HepG2 (cell line): Measurements from ENCODE around the gene GPS1. TPM values are rescaled to one million over a fixed set of nuclear protein-coding genes. Genes with fewer than 3 reads are reported as not detected.

ENCODE experiments used
- ATAC-seq: fragments of 200-7000 bp; cut with Tn5 transposase; 3 replicates; pipeline ENCODE4 v1.9.1; 2020; ENCODE audit warnings: mild to moderate bottlenecking, moderate library complexity
- BruUV-seq: library from RNA; stranded (reverse); fragments of 400-500 nt; replicated peaks from 2 replicates; lab custom pipeline; 2021; lab: Mats Ljungman, UMichigan
- CTCF ChIA-PET: fragments of 300-600 bp; formaldehyde crosslinking; extraction: SDS; loops from one replicate; lab custom pipeline; 2021; ENCODE audit warnings: low total read pairs, inconsistent platforms, low intra/inter-chr PET ratio; lab: Yijun Ruan, JAX
- POLR2A ChIA-PET: fragments of 350-600 bp; sonication (Branson Sonifier 250); formaldehyde crosslinking; loops from one replicate; lab custom pipeline; 2020; ENCODE audit warnings: antibody characterized with exemption, inconsistent platforms; lab: Yijun Ruan, JAX
- DNase-seq: peaks from one replicate; pipeline ENCODE4 v3.0.0-alpha.2; 2015; ENCODE audit warnings: low spot score
- FAIRE-seq: peaks from 3 replicates; lab custom pipeline; 2011; peaks lifted over from hg19 to GRCh38; lab: Jason Lieb, UNC
- H2AFZ ChIP-seq: one replicate; pipeline ENCODE4 v1.6.1; 2011; ENCODE audit warnings: low read length, inconsistent platforms
- H3K27ac ChIP-seq: fragments of 300-600 bp; 3 replicates; pipeline ENCODE4 v1.8.0; 2011; ENCODE audit warnings: mixed run types, mild to moderate bottlenecking, mixed read lengths, low read length, inconsistent platforms; ENCODE audit not compliant: insufficient read depth; ENCODE audit errors: extremely low read length
- H3K27me3 ChIP-seq, 2 experiments: fragments of 200-600 bp in 1 of 2; 2 replicates in 1 of 2; 3 replicates in 1 of 2; pipeline versions ENCODE4 v1.6.0 to v1.8.0; 2011; ENCODE audit warnings: low read length in 2 of 2, mild to moderate bottlenecking in 2 of 2, moderate library complexity in 2 of 2, inconsistent platforms in 1 of 2; ENCODE audit not compliant: insufficient read depth in 2 of 2, control insufficient read depth in 1 of 2
- H3K36me3 ChIP-seq, 2 experiments: fragments of 200-600 bp in 1 of 2; replicated peaks in 1 of 2; 2 replicates in 1 of 2; 3 replicates in 1 of 2; pipeline versions ENCODE4 v1.5.1 to v1.8.0; 2011; ENCODE audit warnings: low read length in 2 of 2, inconsistent platforms in 1 of 2; ENCODE audit not compliant: insufficient read depth in 2 of 2, control insufficient read depth in 1 of 2
- H3K4me1 ChIP-seq: 2 replicates; pipeline ENCODE4 v1.5.1; 2012; ENCODE audit warnings: low read length, inconsistent platforms; ENCODE audit not compliant: insufficient read depth
- H3K4me2 ChIP-seq: 2 replicates; pipeline ENCODE4 v1.6.0; 2011; ENCODE audit warnings: low read depth, low read length, inconsistent platforms
- H3K4me3 ChIP-seq, 3 experiments: fragments of 200-600 bp in 1 of 3; sonication (generic), shearing (Covaris generic) in 1 of 3; replicated peaks in 1 of 3; 2 replicates each; pipeline ENCODE4 v1.5.1; 2011 to 2016; ENCODE audit warnings: low read length in 3 of 3, inconsistent platforms in 2 of 3, low read depth in 2 of 3, mild to moderate bottlenecking in 2 of 3, control low read depth in 1 of 3, mixed read lengths in 1 of 3; ENCODE audit not compliant: insufficient read depth in 1 of 3
- H3K79me2 ChIP-seq: one replicate; pipeline ENCODE4 v1.6.1; 2011; ENCODE audit warnings: low read length, inconsistent platforms; ENCODE audit not compliant: insufficient read depth
- H3K9ac ChIP-seq: 2 replicates; pipeline ENCODE4 v1.6.0; 2011; ENCODE audit warnings: mild to moderate bottlenecking, low read depth, low read length, inconsistent platforms; ENCODE audit not compliant: insufficient read depth
- H3K9me3 ChIP-seq: 2 replicates; pipeline ENCODE4 v1.5.1; 2012; ENCODE audit warnings: mild to moderate bottlenecking, low read length
- H4K20me1 ChIP-seq: 2 replicates; pipeline ENCODE4 v1.6.0; 2011; ENCODE audit warnings: inconsistent platforms, mild to moderate bottlenecking, low read length, moderate library complexity; ENCODE audit not compliant: insufficient read depth
- AGO1 ChIP-seq: fragments of 200-400 bp; formaldehyde crosslinking; IDR thresholded peaks from 2 replicates; pipeline ENCODE4 v1.6.1; 2017; ENCODE audit warnings: mild to moderate bottlenecking, low read depth, low read length, moderate library complexity; ENCODE audit not compliant: poor library complexity, severe bottlenecking
- AGO2 ChIP-seq: fragments of 200-400 bp; formaldehyde crosslinking; optimal IDR thresholded peaks from 2 replicates; pipeline ENCODE3; 2017; ENCODE audit warnings: mild to moderate bottlenecking, low read depth, low read length, moderate library complexity
- CBX5 ChIP-seq: sonication (generic); formaldehyde crosslinking; IDR thresholded peaks from 2 replicates; pipeline ENCODE4 v1.4.0; 2020; ENCODE audit warnings: missing genetic modification reagents, borderline replicate concordance
- GATA4 ChIP-seq: sonication (generic); IDR thresholded peaks from 2 replicates; pipeline ENCODE4 v1.6.1; 2016; ENCODE audit warnings: antibody characterized with exemption, low read depth, borderline replicate concordance
- GLI4 ChIP-seq: sonication (generic); formaldehyde crosslinking; IDR thresholded peaks from 2 replicates; pipeline ENCODE4 v1.5.1; 2020; ENCODE audit warnings: missing genetic modification reagents, mild to moderate bottlenecking, moderate library complexity, borderline replicate concordance
- HNRNPH1 ChIP-seq: fragments of 200-400 bp; formaldehyde crosslinking; optimal IDR thresholded peaks from 2 replicates; pipeline ENCODE3; 2017; ENCODE audit warnings: mild to moderate bottlenecking, low read depth, low read length
- MTF2 ChIP-seq: sonication (generic); formaldehyde crosslinking; IDR thresholded peaks from 2 replicates; pipeline ENCODE4 v1.5.0; 2020; ENCODE audit warnings: missing genetic modification reagents, borderline replicate concordance
- MXD4 ChIP-seq: IDR thresholded peaks from 2 replicates; pipeline ENCODE4 v1.6.1; 2016; ENCODE audit warnings: mild to moderate bottlenecking, missing biosample characterization, missing genetic modification reagents
- NCOA1 ChIP-seq: sonication (generic); formaldehyde crosslinking; IDR thresholded peaks from 2 replicates; pipeline ENCODE4 v1.9.0; 2021; ENCODE audit warnings: missing genetic modification reagents
- NFKBIZ ChIP-seq: IDR thresholded peaks from 2 replicates; pipeline ENCODE4 v1.6.1; 2018; ENCODE audit warnings: missing genetic modification reagents, missing compliant biosample characterization
- POLR2G ChIP-seq: fragments of 200-400 bp; formaldehyde crosslinking; IDR thresholded peaks from 2 replicates; pipeline ENCODE4 v1.6.1; 2018; ENCODE audit warnings: mild to moderate bottlenecking, low read depth, low read length, moderate library complexity
- RBFOX2 ChIP-seq: fragments of 200-400 bp; formaldehyde crosslinking; IDR thresholded peaks from 2 replicates; pipeline ENCODE4 v1.6.1; 2017; ENCODE audit warnings: low read depth, mild to moderate bottlenecking, low read length
- RBM22 ChIP-seq: fragments of 200-400 bp; formaldehyde crosslinking; optimal IDR thresholded peaks from 2 replicates; pipeline ENCODE3; 2017; ENCODE audit warnings: mild to moderate bottlenecking, low read length, moderate library complexity
- THAP9 ChIP-seq: sonication (generic); formaldehyde crosslinking; IDR thresholded peaks from 2 replicates; pipeline ENCODE4; 2020; ENCODE audit warnings: missing genetic modification reagents, mild to moderate bottlenecking, borderline replicate concordance
- TRIM24 ChIP-seq: sonication (generic); formaldehyde crosslinking; IDR thresholded peaks from 2 replicates; pipeline ENCODE4 v1.8.0; 2022; ENCODE audit warnings: mild to moderate bottlenecking, missing genetic modification reagents
- ZNF589 ChIP-seq: sonication (generic); formaldehyde crosslinking; conservative IDR thresholded peaks from 2 replicates; pipeline ENCODE4 v1.8.0; 2022; ENCODE audit warnings: mild to moderate bottlenecking, moderate library complexity, missing genetic modification reagents
- ZSCAN21 ChIP-seq: sonication (generic); formaldehyde crosslinking; IDR thresholded peaks from 2 replicates; pipeline ENCODE4 v1.8.0; 2022; ENCODE audit warnings: mild to moderate bottlenecking, missing genetic modification reagents, moderate library complexity, borderline replicate concordance
- ZXDC ChIP-seq: sonication (generic); formaldehyde crosslinking; IDR thresholded peaks from 2 replicates; pipeline ENCODE4 v1.5.0; 2020; ENCODE audit warnings: mild to moderate bottlenecking, missing genetic modification reagents
- WGBS: methylation state at CpG from one replicate; pipeline ENCODE4 v1.1.6; 2017; ENCODE audit warnings: low lambda C conversion rate; 5-methylcytosine and 5-hydroxymethylcytosine counted together
- in situ Hi-C: cut with HindIII; loops from 2 replicates; pipeline ENCODE4 v1.10.0; 2017; ENCODE audit warnings: low pct_unique_long_range_greater_than_20kb; ENCODE audit not compliant: extremely low pct_ligation_motif_present
- intact Hi-C: fragments of 100-400 bp; cut with micrococcal nuclease; formaldehyde crosslinking; loops from one replicate; pipeline ENCODE4 v1.10.0; 2022; ENCODE audit not compliant: unreplicated experiment
- polyA plus RNA-seq, 8 experiments: library from polyadenylated mRNA; depleted of rRNA in 3 of 8; stranded (reverse) in 7 of 8; unstranded in 1 of 8; fragments of >200 nt; fragmentation: Illumina TruSeq in 4 of 8; extraction: Trizol in 4 of 8; gene quantifications; 2 replicates each; pipeline versions ENCODE4 v1.2.1 to v1.2.3, GENCODE V29; 2011 to 2016; ENCODE audit warnings: low read depth in 4 of 8, missing spikeins in 1 of 8, mixed read lengths in 1 of 8; ENCODE audit not compliant: insufficient read depth in 1 of 8
- total RNA-seq, 5 experiments: library from RNA; depleted of rRNA; stranded (reverse); fragments of >200 nt; fragmentation: Illumina TruSeq; extraction: Trizol; gene quantifications; 2 replicates each; pipeline ENCODE4 v1.2.3, GENCODE V29; 2016; ENCODE audit warnings: low read depth in 1 of 5
- TF ChIP-seq, protein P1 (sequence below): sonication (generic); formaldehyde crosslinking; IDR thresholded peaks from 2 replicates; pipeline ENCODE4 v1.4.0; 2020; ENCODE audit warnings: missing genetic modification reagents

GPS1 gene
- total and polyA plus RNA-seq, 2 of the 13 experiments (the other 11 are each of a cell fraction or from before 2014, with no cell fraction given) = 124 to 128 TPM

DNA sequence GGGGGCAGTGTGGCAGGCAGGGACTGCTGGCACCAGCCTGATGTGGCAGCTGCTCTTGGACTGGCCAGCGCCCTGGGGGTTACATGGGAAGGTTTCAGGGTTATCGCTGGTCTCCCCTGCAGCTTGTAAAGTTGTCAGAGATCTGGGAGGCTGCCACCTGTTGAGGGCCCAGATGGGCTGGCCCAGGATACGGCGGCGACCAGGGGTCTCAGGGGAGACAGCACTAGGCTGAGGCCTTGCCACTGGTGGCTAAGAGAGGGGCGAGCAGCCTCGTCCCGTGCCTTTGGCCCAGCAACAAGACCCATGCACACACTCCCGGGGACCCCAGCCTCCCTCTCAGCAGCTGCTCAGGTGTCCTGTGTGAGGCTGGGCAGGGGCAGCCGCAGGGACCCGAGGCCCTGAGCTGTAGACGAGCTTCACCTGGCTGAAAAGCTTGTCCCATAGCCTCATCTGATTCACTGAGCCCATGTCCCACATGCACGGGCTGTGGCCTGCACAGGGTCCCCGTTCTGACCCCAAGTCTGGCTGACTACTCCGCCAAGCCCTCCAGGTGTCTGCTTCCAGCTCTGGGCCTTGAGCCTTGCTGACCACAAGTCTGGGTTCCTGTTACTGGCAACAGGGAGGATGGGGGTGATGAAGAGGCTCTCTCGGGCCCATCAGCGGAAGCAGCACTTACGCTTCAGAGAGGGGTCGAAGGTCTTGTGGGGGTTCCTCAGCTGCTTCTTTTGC, 7.7 kb downstream of the GPS1 start:
- H3K27me3 ChIP-seq = no peaks in the 10 kb centered on the region
- intact Hi-C loops (no loop called here), in situ Hi-C loops (no loop called here)
- H3K4me1 ChIP-seq = peaks cover 46% of the 10 kb centered on the region
- WGBS = 98% methylated on average over 10 of the region's 19 CpGs
- H2AFZ ChIP-seq = no peak overlapping the region
- H3K4me2 ChIP-seq = no peak overlapping the region
- no peak overlapping the region for H3K27ac ChIP-seq
- ATAC-seq (no peak), FAIRE-seq (no peak), DNase-seq (no peak)
- CTCF ChIA-PET = no interaction called here
- no peak overlapping the region for H3K4me3 ChIP-seq
- BruUV-seq = no TSS peak
- H3K79me2 ChIP-seq = peaks cover 10% of the 10 kb centered on the region
- no peak overlapping the region for H3K9ac ChIP-seq
- no peaks in the 10 kb centered on the region for H4K20me1 ChIP-seq
- POLR2A ChIA-PET = interaction anchor here (1.0 to 1.6 kb wide), 3 partner anchors 22 to 39 kb away, joined by 4 to 7 read pairs (median 4); partner anchors contain the start of gene DCXR
- H3K9me3 ChIP-seq = no peaks in the 10 kb centered on the region
- peaks cover 50 to 74% of the 10 kb centered on the region in 2 experiments for H3K36me3 ChIP-seq
- TF ChIP-seq MXD4 (CRISPR knock-in tag) = no peak
- TF ChIP-seq RBFOX2 = peak; percentile 56
- TF ChIP-seq, protein P1, sequence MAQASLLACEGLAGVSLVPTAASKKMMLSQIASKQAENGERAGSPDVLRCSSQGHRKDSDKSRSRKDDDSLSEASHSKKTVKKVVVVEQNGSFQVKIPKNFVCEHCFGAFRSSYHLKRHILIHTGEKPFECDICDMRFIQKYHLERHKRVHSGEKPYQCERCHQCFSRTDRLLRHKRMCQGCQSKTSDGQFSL (CRISPR knock-in tag) = peak; percentile 84; the same call in 1 of the 2 replicates
- no peak for TF ChIP-seq NCOA1 (CRISPR knock-in tag)
- TF ChIP-seq GLI4 = no peak
- peak; percentile 0 for TF ChIP-seq POLR2G
- TF ChIP-seq CBX5 (CRISPR knock-in tag) = no peak
- TF ChIP-seq ZSCAN21 (CRISPR knock-in tag) = no peak
- TF ChIP-seq AGO2 = peak; percentile 45
- no peak for TF ChIP-seq MTF2 (CRISPR knock-in tag)
- TF ChIP-seq AGO1 = peak; percentile 49
- peak; percentile 20 for TF ChIP-seq HNRNPH1
- TF ChIP-seq ZNF589 (CRISPR knock-in tag) = no peak
- no peak; the same call in 1 of the 2 replicates for TF ChIP-seq ZXDC (CRISPR knock-in tag)
- no peak for TF ChIP-seq NFKBIZ (CRISPR knock-in tag)
- 0 out of 2 replicates have a peak, but pooled peaks have one; percentile 1 for TF ChIP-seq THAP9
- peak; percentile 33 for TF ChIP-seq RBM22
- TF ChIP-seq TRIM24 = no peak
- no peak for TF ChIP-seq GATA4
